ENCODE measurements around the gene GOLIM4. TPM values are rescaled to one million over a fixed set of nuclear protein-coding genes. Genes with fewer than 3 reads are reported as not detected.

Gene GOLIM4
- total and polyA plus RNA-seq, 2 of the 13 experiments (the other 11 are each of a cell fraction or from before 2014, with no cell fraction given), result 10.9 to 47.7 TPM

GRCh38 chr3:168054447-168054846 lies 41.3 kb downstream of the GOLIM4 start:
- Histone ChIP-seq H2AFZ (ENCODE audit: low read length) (no peak overlapping the region), H4K20me1 (ENCODE audit: insufficient read depth, low read length) (0 out of 2 replicates have a peak, but pooled peaks cover 5% of the 10 kb centered on the region), H3K4me2 (ENCODE audit: low read depth, low read length) (no peak overlapping the region), H3K27me3 (ENCODE audit: control insufficient read depth in 1 of 2, insufficient read depth in 2 of 2, low read length in 2 of 2) (no peaks in the 10 kb centered on the region), H3K9me3 (ENCODE audit: low read length) (peaks cover 10% of the 10 kb centered on the region; the same call in 1 of the 2 replicates), H3K4me1 (ENCODE audit: insufficient read depth, low read length) (peaks cover 10% of the 10 kb centered on the region), H3K4me3 (replicated peaks in 1 of 3; ENCODE audit: insufficient read depth in 1 of 3, low read depth in 2 of 3, low read length in 3 of 3) (no peak overlapping the region), H3K79me2 (ENCODE audit: insufficient read depth, low read length) (peaks cover 40% of the 10 kb centered on the region), H3K36me3 (replicated peaks in 1 of 2; ENCODE audit: control insufficient read depth in 1 of 2, insufficient read depth in 2 of 2, low read length in 2 of 2) (0 out of 5 replicates have a peak, but pooled peaks cover 0 to 4% of the 10 kb centered on the region in 2 experiments), H3K9ac (ENCODE audit: insufficient read depth, low read depth, low read length) (no peak overlapping the region), H3K27ac (ENCODE audit: extremely low read length, insufficient read depth, low read length) (no peak overlapping the region)
- POLR2A ChIA-PET, result no interaction called here
- intact Hi-C loops (cut with micrococcal nuclease; ENCODE audit: unreplicated experiment) (no loop called here), in situ Hi-C loops (cut with HindIII; ENCODE audit: extremely low pct_ligation_motif_present, low pct_unique_long_range_greater_than_20kb) (loop anchor here (5.0 kb wide), 1 partner anchor 108 kb away; no protein-coding TSS in a partner anchor)
- FAIRE-seq (no peak), ATAC-seq (no peak), DNase-seq (ENCODE audit: low spot score) (no peak)
- CTCF ChIA-PET (ENCODE audit: low intra/inter-chr PET ratio, low total read pairs), result no interaction called here
- TF ChIP-seq ZNF414 (CRISPR knock-in tag; IDR thresholded peaks at IDR 0.05) (no peak), ZNF510 (CRISPR knock-in tag; IDR thresholded peaks at IDR 0.05; ENCODE audit: low read depth) (no peak)
- BruUV-seq (replicated peaks), result no TSS peak
- 97% methylated on average over 5 of the region's 5 CpGs for WGBS (ENCODE audit: low lambda C conversion rate)

GRCh38 chr3:168053115-168053514 lies 42.6 kb downstream of the GOLIM4 start:
- Histone ChIP-seq H3K9ac (ENCODE audit: insufficient read depth, low read depth, low read length) (no peak overlapping the region), H3K27me3 (ENCODE audit: control insufficient read depth in 1 of 2, insufficient read depth in 2 of 2, low read length in 2 of 2) (no peaks in the 10 kb centered on the region), H2AFZ (ENCODE audit: low read length) (no peak overlapping the region), H3K36me3 (replicated peaks in 1 of 2; ENCODE audit: control insufficient read depth in 1 of 2, insufficient read depth in 2 of 2, low read length in 2 of 2) (0 out of 5 replicates have a peak, but pooled peaks cover 0 to 4% of the 10 kb centered on the region in 2 experiments), H3K27ac (ENCODE audit: extremely low read length, insufficient read depth, low read length) (no peak overlapping the region), H3K79me2 (ENCODE audit: insufficient read depth, low read length) (peaks cover 34% of the 10 kb centered on the region), H4K20me1 (ENCODE audit: insufficient read depth, low read length) (0 out of 2 replicates have a peak, but pooled peaks cover 5% of the 10 kb centered on the region), H3K4me1 (ENCODE audit: insufficient read depth, low read length) (peaks cover 10% of the 10 kb centered on the region), H3K4me2 (ENCODE audit: low read depth, low read length) (no peak overlapping the region), H3K9me3 (ENCODE audit: low read length) (peaks cover 10% of the 10 kb centered on the region; the same call in 1 of the 2 replicates), H3K4me3 (replicated peaks in 1 of 3; ENCODE audit: insufficient read depth in 1 of 3, low read depth in 2 of 3, low read length in 3 of 3) (no peak overlapping the region)
- no TSS peak for BruUV-seq (replicated peaks)
- CTCF ChIA-PET (ENCODE audit: low intra/inter-chr PET ratio, low total read pairs), result no interaction called here
- in situ Hi-C loops (cut with HindIII; ENCODE audit: extremely low pct_ligation_motif_present, low pct_unique_long_range_greater_than_20kb) (loop anchor here (5.0 kb wide), 1 partner anchor 109 kb away; no protein-coding TSS in a partner anchor), intact Hi-C loops (cut with micrococcal nuclease; ENCODE audit: unreplicated experiment) (loop anchor here (2.0 kb wide), 1 partner anchor 76 kb away; no protein-coding TSS in a partner anchor)
- POLR2A ChIA-PET, result no interaction called here
- FAIRE-seq, result no peak
- no peak for ATAC-seq
- no peak for DNase-seq (ENCODE audit: low spot score)
- 87% methylated on average over 2 of the region's 2 CpGs for WGBS (ENCODE audit: low lambda C conversion rate)
- TF ChIP-seq ZNF589 (CRISPR knock-in tag; conservative IDR thresholded peaks at IDR 0.05) (no peak), RELA (CRISPR knock-in tag; IDR thresholded peaks at IDR 0.05) (no peak), ZNF607 (CRISPR knock-in tag; IDR thresholded peaks at IDR 0.05; ENCODE audit: borderline replicate concordance) (no peak), TMF1 (CRISPR knock-in tag; IDR thresholded peaks at IDR 0.05; ENCODE audit: low read depth) (no peak), SKIL (CRISPR knock-in tag; IDR thresholded peaks at IDR 0.05; ENCODE audit: borderline replicate concordance) (no peak), SNAPC5 (CRISPR knock-in tag; IDR thresholded peaks at IDR 0.05; ENCODE audit: borderline replicate concordance) (no peak), NR3C1 (CRISPR knock-in tag; IDR thresholded peaks at IDR 0.05) (no peak), TGIF2 (CRISPR knock-in tag; IDR thresholded peaks at IDR 0.05) (no peak), ZSCAN31 (CRISPR knock-in tag; IDR thresholded peaks at IDR 0.05; ENCODE audit: low read depth) (no peak), HNF1B (CRISPR knock-in tag; IDR thresholded peaks at IDR 0.05) (no peak), ELF3 (CRISPR knock-in tag; IDR thresholded peaks at IDR 0.05) (no peak), ZNF430 (CRISPR knock-in tag; IDR thresholded peaks at IDR 0.05) (no peak)

All from HepG2 (cell line).